Thymus (tissue), 11 donors: ENCODE data around the gene IZUMO1R. TPM values are rescaled to one million over a fixed set of nuclear protein-coding genes. Genes with fewer than 3 reads are reported as not detected.
"Not testable (repeated sequence)": the region's sequence is repeated elsewhere in the genome, so short reads cannot be mapped to it uniquely, and the experiment has no call there.

Experiments used
- DNase-seq, 9 donors: peaks; one replicate each; pipeline ENCODE4 v3.0.0-alpha.2; 2013; ENCODE audit warnings: low spot score in 9 of 9, low read depth in 6 of 9, missing footprints in 1 of 9
- H3K27ac ChIP-seq, 2 donors: one replicate each; pipeline ENCODE4 v1.5.1; 2013; ENCODE audit warnings: control low read depth in 1 of 2, low read depth in 1 of 2, low read length in 1 of 2, mild to moderate bottlenecking in 1 of 2, moderate library complexity in 1 of 2
- H3K27me3 ChIP-seq, 2 donors: one replicate each; pipeline ENCODE4 v1.5.1; 2013; ENCODE audit warnings: low read length in 1 of 2; ENCODE audit not compliant: control insufficient read depth in 2 of 2, insufficient read depth in 1 of 2
- H3K36me3 ChIP-seq, 2 donors: one replicate each; pipeline ENCODE4 v1.5.1; 2013; ENCODE audit warnings: low read length in 1 of 2, mild to moderate bottlenecking in 1 of 2, moderate library complexity in 1 of 2; ENCODE audit not compliant: control insufficient read depth in 2 of 2, insufficient read depth in 2 of 2
- H3K4me1 ChIP-seq, 2 donors: one replicate each; pipeline ENCODE4 v1.5.1; 2013; ENCODE audit warnings: low read length in 2 of 2; ENCODE audit not compliant: control insufficient read depth in 2 of 2, insufficient read depth in 2 of 2
- H3K4me3 ChIP-seq, 2 donors: one replicate each; pipeline ENCODE4 v1.5.1; 2013; ENCODE audit warnings: low read length in 2 of 2, control low read depth in 1 of 2, mild to moderate bottlenecking in 1 of 2
- H3K9me3 ChIP-seq, 2 donors: one replicate each; pipeline ENCODE4 v1.5.1; 2013; ENCODE audit warnings: low read length in 1 of 2, mild to moderate bottlenecking in 1 of 2; ENCODE audit not compliant: control insufficient read depth in 2 of 2, insufficient read depth in 1 of 2
- WGBS: extraction: QIAGEN DNeasy Blood & Tissue Kit; methylation state at CpG from one replicate; pipeline ENCODE4 v1.1.7; 2013; 5-methylcytosine and 5-hydroxymethylcytosine counted together
- polyA plus RNA-seq: library from polyadenylated mRNA; stranded (reverse); fragments of 200-250 nt; gene quantifications from one replicate; pipeline ENCODE4 v1.2.3, GENCODE V29; 2013
- total RNA-seq: library from RNA; stranded (reverse); fragments of 120-200 nt; gene quantifications from one replicate; pipeline ENCODE4 v1.2.4, GENCODE V29; 2013
- donor health status: healthy.

IZUMO1R gene
- total and polyA plus RNA-seq, 2 donors = not detected

DNA sequence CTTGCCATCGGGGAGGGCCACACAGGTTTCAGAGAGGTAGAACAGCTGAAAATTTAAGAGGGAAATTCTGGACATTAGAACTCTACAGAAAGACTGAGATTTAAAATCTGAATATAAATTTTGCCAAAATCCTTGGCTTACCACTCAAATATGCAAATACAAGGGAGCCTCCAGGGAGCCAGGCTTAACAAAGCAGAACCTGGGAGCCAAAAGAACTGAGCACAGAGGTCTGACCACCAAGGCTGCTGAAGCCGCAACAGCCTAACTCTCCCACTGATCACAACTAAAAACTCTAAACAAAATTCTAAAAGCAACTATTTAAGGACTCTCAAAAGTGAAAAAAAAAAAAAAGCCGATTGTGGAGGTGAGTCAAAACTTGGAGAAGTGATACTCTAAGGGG, 34.3 kb downstream of the IZUMO1R start:
- 95% methylated on average over 3 of the region's 3 CpGs for WGBS
- no peaks in the 10 kb centered on the region for H3K9me3 ChIP-seq
- no peak for DNase-seq
- no peak overlapping the region for H3K4me3 ChIP-seq
- no peak overlapping the region for H3K27ac ChIP-seq
- no peaks in the 10 kb centered on the region for H3K4me1 ChIP-seq
- no peaks in the 10 kb centered on the region for H3K36me3 ChIP-seq
- H3K27me3 ChIP-seq = no peaks in the 10 kb centered on the region

- Histone ChIP-seq H3K36me3 (no peaks in the 10 kb centered on the region), H3K4me1 (no peaks in the 10 kb centered on the region), H3K27me3 (no peaks in the 10 kb centered on the region), H3K27ac (no peak overlapping the region), H3K9me3 (no peaks in the 10 kb centered on the region), H3K4me3 (no peak overlapping the region)
- 89% methylated on average over 3 of the region's 3 CpGs for WGBS
- no peak for DNase-seq
Measured at GRCh38 chr11:94342250-94342649, 37.9 kb downstream of the IZUMO1R start.

- no peaks in the 10 kb centered on the region for H3K4me1 ChIP-seq
- H3K36me3 ChIP-seq = no peaks in the 10 kb centered on the region
- WGBS = 98% methylated on average over 1 of the region's 1 CpG
- H3K9me3 ChIP-seq = no peaks in the 10 kb centered on the region
- H3K27me3 ChIP-seq = no peaks in the 10 kb centered on the region
- no peak overlapping the region for H3K4me3 ChIP-seq
- DNase-seq = no peak
- H3K27ac ChIP-seq = no peak overlapping the region
Measured at GRCh38 chr11:94343495-94343894, 39.1 kb downstream of the IZUMO1R start.

DNA sequence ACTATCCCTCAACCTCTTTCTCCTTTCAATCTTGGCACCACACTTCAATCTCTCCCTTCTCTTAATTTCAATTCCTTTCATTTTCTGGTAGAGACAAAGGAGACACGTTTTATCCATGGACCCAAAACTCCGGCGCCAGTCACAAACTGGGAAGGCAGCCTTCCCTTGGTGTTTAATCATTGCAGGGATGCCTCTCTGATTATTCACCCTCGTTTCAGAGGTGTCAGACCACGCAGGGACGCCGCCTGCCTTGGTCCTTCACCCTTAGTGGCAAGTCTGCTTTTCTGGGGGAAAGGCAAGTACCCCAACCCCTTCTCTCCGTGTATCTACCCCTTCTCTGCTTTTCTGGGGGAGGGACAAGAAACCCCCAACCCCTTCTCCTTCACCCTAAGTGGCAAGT, 41.9 kb downstream of the IZUMO1R start:
- H3K4me1 ChIP-seq, H3K4me3 ChIP-seq, H3K27me3 ChIP-seq, H3K9me3 ChIP-seq, H3K36me3 ChIP-seq, H3K27ac ChIP-seq, DNase-seq: not testable (repeated sequence)
- 89% methylated on average over 8 of the region's 8 CpGs for WGBS

DNA sequence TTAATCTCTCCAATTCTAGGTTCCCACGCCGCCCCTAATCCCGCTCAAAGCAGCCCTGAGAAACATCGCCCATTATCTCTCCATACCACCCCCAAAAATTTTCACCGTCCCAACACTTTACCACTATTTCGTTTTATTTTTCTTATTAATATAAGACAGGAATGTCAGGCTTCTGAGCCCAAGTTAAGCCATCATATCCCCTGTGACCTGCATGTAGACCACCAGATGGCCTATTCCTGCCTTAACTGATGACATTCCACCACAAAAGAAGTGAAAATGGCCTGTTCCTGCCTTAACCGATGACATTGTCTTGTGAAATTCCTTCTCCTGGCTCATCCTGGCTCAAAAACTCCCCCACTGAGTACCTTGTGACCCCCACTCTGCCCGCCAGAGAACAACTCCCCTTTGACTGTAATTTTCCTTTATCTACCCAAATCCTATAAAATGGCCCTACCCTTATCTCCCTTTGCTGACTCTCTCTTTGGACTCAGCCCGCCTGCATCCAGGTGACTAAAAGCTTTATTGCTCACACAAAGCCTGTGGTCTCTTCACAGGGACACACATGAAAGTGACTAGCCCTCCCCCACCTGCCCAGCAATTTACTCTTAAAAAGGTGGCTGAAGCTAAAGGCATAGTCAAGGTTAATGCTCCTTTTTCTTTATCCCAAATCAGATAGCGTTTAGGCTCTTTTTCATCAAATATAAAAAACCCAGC, 46.6 kb downstream of the IZUMO1R start:
- H3K4me3 ChIP-seq, DNase-seq: not testable (repeated sequence)
- 87% methylated on average over 10 of the region's 10 CpGs for WGBS

More for the DNA sequence above, 46.6 kb downstream of the IZUMO1R start:
- not testable (repeated sequence) for H3K27me3 ChIP-seq, H3K4me1 ChIP-seq, H3K27ac ChIP-seq, H3K9me3 ChIP-seq, H3K36me3 ChIP-seq

Other genes with a start within 250 kb of the IZUMO1R start
- 14.4 TPM for gene PANX1, start 175.7 kb upstream of the IZUMO1R start, total RNA-seq
- 5.3 TPM for gene PANX1, start 175.7 kb upstream of the IZUMO1R start, polyA plus RNA-seq
- gene GPR83, start 96.8 kb downstream of the IZUMO1R start, total RNA-seq = 0.14 TPM
- gene GPR83, start 96.8 kb downstream of the IZUMO1R start, polyA plus RNA-seq = 0.23 TPM
- gene MRE11, start 189.3 kb downstream of the IZUMO1R start, total RNA-seq = 26.8 TPM
- gene MRE11, start 189.3 kb downstream of the IZUMO1R start, polyA plus RNA-seq = 11.7 TPM
- 44.0 TPM for gene ANKRD49, start 189.4 kb downstream of the IZUMO1R start, total RNA-seq
- gene ANKRD49, start 189.4 kb downstream of the IZUMO1R start, polyA plus RNA-seq = 41.0 TPM
- not detected for gene C11orf97, start 207.9 kb downstream of the IZUMO1R start, total RNA-seq
- gene C11orf97, start 207.9 kb downstream of the IZUMO1R start, polyA plus RNA-seq = not detected
- 5.0 TPM for gene FUT4, start 239.3 kb downstream of the IZUMO1R start, total RNA-seq
- 4.3 TPM for gene FUT4, start 239.3 kb downstream of the IZUMO1R start, polyA plus RNA-seq